Breast epithelium (tissue), 4 donors: ENCODE data around the gene EFNB2. TPM values are rescaled to one million over a fixed set of nuclear protein-coding genes. Genes with fewer than 3 reads are reported as not detected.

Experiments
- DNase-seq, 2 donors: peaks; one replicate each; pipeline ENCODE4 v3.0.0-alpha.2; 2019; ENCODE audit warnings: low spot score in 2 of 2
- H3K27ac ChIP-seq, 2 donors: fragments of 200-600 bp; sonication (generic) in 1 of 2; one replicate each; pipeline ENCODE4 v1.5.1; 2016 to 2019; ENCODE audit warnings: mild to moderate bottlenecking in 1 of 2
- H3K27me3 ChIP-seq, 2 donors: fragments of 200-600 bp; sonication (generic) in 1 of 2; one replicate each; pipeline versions ENCODE4 v1.5.1 to v1.6.0; 2017 to 2019; ENCODE audit warnings: control low read depth in 1 of 2, mild to moderate bottlenecking in 1 of 2
- H3K36me3 ChIP-seq: fragments of 200-600 bp; one replicate; pipeline ENCODE4 v1.5.1; 2019
- H3K4me1 ChIP-seq, 2 donors: fragments of 200-600 bp; sonication (generic); one replicate each; pipeline ENCODE4 v1.5.1; 2016 to 2019; ENCODE audit warnings: control low read depth in 1 of 2
- H3K4me3 ChIP-seq, 3 donors: fragments of 200-600 bp; sonication (generic); 1 replicate in 2 of 3; 2 replicates in 1 of 3; pipeline ENCODE4 v1.5.1; 2016 to 2019; ENCODE audit warnings: mild to moderate bottlenecking in 3 of 3, moderate library complexity in 2 of 3
- H3K9me3 ChIP-seq, 2 donors: fragments of 200-600 bp; sonication (generic) in 1 of 2; one replicate each; pipeline ENCODE4 v1.5.1; 2016 to 2019; ENCODE audit warnings: control low read depth in 1 of 2
- CTCF ChIP-seq, 3 donors: fragments of 450-650 bp; IDR thresholded peaks; one replicate each; pipeline ENCODE4 v1.5.1; 2016 to 2017; ENCODE audit warnings: antibody characterized with exemption in 3 of 3, mild to moderate bottlenecking in 3 of 3, moderate library complexity in 3 of 3
- POLR2A ChIP-seq: fragments of 450-650 bp; IDR thresholded peaks from one replicate; pipeline ENCODE4 v1.6.1; 2016; ENCODE audit warnings: antibody characterized with exemption, mild to moderate bottlenecking, moderate library complexity
- POLR2AphosphoS5 ChIP-seq, 3 donors: sonication (generic); formaldehyde crosslinking; IDR thresholded peaks; one replicate each; pipeline ENCODE4 v1.6.1; 2017; ENCODE audit warnings: antibody characterized with exemption in 3 of 3
- intact Hi-C: fragments of 100-400 bp; cut with DNase I; formaldehyde crosslinking; loops from one replicate; pipeline ENCODE4 v1.15.1; 2023; ENCODE audit warnings: low total_unique reads
- total RNA-seq, 3 donors: library from RNA; depleted of rRNA; stranded (reverse); fragments of >200 nt; gene quantifications; one replicate each; pipeline ENCODE4 v1.1.0, GENCODE V29; 2016

EFNB2 gene
- total RNA-seq, 3 donors from 2014 or later = 9.4 to 15.7 (median 15.2) TPM

DNA sequence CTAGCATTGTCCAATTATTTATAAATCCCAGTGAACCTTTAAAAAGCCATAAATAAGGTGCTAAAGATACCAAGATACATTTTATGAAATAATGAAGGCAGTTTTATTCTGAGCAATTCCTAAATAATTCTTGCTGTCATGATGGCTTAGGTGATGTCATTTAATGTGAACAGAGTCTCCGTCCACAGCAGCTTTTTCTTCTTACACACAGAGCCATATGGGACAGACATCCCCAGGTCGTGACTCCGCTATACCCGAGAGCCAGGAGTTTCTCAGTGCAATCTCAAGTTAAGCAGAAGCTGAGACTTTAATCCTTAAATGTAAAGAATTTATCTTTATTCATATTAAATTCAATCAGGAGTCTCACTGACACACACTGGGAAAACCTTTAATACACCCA, 29.7 kb downstream of the EFNB2 start:
- DNase-seq = no peak
- H3K27me3 ChIP-seq = no peaks in the 10 kb centered on the region
- TF ChIP-seq CTCF (IDR thresholded peaks at IDR 0.05) (no peak), POLR2A (no peak), POLR2AphosphoS5 (IDR thresholded peaks at IDR 0.05) (no peak)
- no peaks in the 10 kb centered on the region for H3K4me1 ChIP-seq
- intact Hi-C loops = no loop called here
- no peak overlapping the region for H3K27ac ChIP-seq
- no peak overlapping the region for H3K4me3 ChIP-seq
- H3K9me3 ChIP-seq = no peaks in the 10 kb centered on the region
- H3K36me3 ChIP-seq = no peaks in the 10 kb centered on the region

- H3K27ac ChIP-seq = no peak overlapping the region
- H3K9me3 ChIP-seq = no peaks in the 10 kb centered on the region
- no peak for TF ChIP-seq POLR2AphosphoS5 (IDR thresholded peaks at IDR 0.05)
- TF ChIP-seq POLR2A = no peak
- no peak for TF ChIP-seq CTCF (IDR thresholded peaks at IDR 0.05)
- H3K4me1 ChIP-seq = no peaks in the 10 kb centered on the region
- H3K36me3 ChIP-seq = no peaks in the 10 kb centered on the region
- no peak overlapping the region for H3K4me3 ChIP-seq
- DNase-seq = no peak
- no peaks in the 10 kb centered on the region for H3K27me3 ChIP-seq
- intact Hi-C loops = no loop called here
These were observed 30.2 kb downstream of the EFNB2 start for GRCh38 chr13:106505295-106505694.

GRCh38 chr13:106503730-106504453, 31.6 kb downstream of the EFNB2 start:
- Histone ChIP-seq H3K4me1 (no peaks in the 10 kb centered on the region), H3K36me3 (no peaks in the 10 kb centered on the region), H3K27ac (no peak overlapping the region), H3K4me3 (no peak overlapping the region), H3K9me3 (no peaks in the 10 kb centered on the region), H3K27me3 (no peaks in the 10 kb centered on the region)
- intact Hi-C loops = no loop called here
- DNase-seq = no peak
- no peak for TF ChIP-seq CTCF (IDR thresholded peaks at IDR 0.05)
- TF ChIP-seq POLR2AphosphoS5 (IDR thresholded peaks at IDR 0.05) = no peak
- no peak for TF ChIP-seq POLR2A

DNA sequence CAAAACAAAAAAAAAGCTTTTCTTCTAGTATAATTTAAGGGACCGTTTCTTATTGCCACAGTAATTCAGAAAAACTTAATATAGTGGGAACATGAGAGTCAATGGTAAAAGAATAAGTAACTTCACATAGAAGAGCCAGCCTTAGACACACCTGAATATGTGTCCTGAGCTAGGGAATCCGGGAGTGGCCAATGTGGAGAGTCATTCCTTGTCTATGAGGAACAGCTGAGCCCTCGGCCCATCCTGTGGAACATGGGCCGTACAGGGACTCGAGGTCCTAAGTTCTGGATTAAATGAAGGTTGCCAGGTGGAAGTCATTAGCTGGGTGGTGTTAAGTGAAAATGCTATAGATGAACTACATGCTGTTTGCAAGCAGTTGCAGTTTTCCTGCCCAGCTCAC, 32.2 kb downstream of the EFNB2 start:
- Histone ChIP-seq H3K9me3 (no peaks in the 10 kb centered on the region), H3K27ac (no peak overlapping the region), H3K27me3 (no peaks in the 10 kb centered on the region), H3K36me3 (no peaks in the 10 kb centered on the region), H3K4me3 (no peak overlapping the region), H3K4me1 (no peaks in the 10 kb centered on the region)
- TF ChIP-seq CTCF (IDR thresholded peaks at IDR 0.05) (no peak), POLR2A (no peak), POLR2AphosphoS5 (IDR thresholded peaks at IDR 0.05) (no peak)
- DNase-seq = no peak
- intact Hi-C loops = no loop called here

DNA sequence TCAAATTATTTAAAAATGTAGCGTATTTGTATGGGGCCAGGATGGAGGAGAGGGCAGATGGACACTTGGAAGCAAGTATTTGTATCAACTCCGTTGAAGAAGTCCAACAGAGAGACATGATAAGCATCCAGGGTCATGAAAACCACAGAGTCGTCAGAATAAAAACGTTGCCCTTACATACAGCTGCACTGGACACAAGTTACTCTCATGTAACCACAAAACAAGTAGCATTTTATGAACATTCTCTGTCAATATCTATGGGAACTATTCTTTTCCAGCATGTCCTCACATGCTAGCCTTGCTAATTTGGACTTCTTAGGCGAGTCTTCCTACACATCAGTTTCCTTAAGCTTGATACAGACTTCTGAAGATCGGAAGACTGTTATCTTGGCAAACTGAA, 35.0 kb downstream of the EFNB2 start:
- Histone ChIP-seq H3K27me3 (no peaks in the 10 kb centered on the region), H3K27ac (no peak overlapping the region), H3K36me3 (no peaks in the 10 kb centered on the region), H3K4me3 (no peak overlapping the region), H3K4me1 (no peaks in the 10 kb centered on the region), H3K9me3 (no peaks in the 10 kb centered on the region)
- intact Hi-C loops = no loop called here
- TF ChIP-seq POLR2AphosphoS5 (IDR thresholded peaks at IDR 0.05) (no peak), POLR2A (no peak), CTCF (IDR thresholded peaks at IDR 0.05) (no peak)
- DNase-seq = no peak
